Thoracic aorta (tissue), 2 donors: ENCODE results near the gene NFKBIE. TPM values are rescaled to one million over a fixed set of nuclear protein-coding genes. Genes with fewer than 3 reads are reported as not detected.
A peak's percentile ranks its signal among the peaks of the same experiment; 100 is the strongest.

Experiments
- ATAC-seq: fragments of 150-250 bp; one replicate; pipeline ENCODE4 v1.8.0; 2017; ENCODE audit warnings: low read depth; ENCODE audit not compliant: insufficient number of reproducible peaks, low FRiP score
- DNase-seq: peaks from one replicate; pipeline ENCODE4 v3.0.0-alpha.2; 2020; ENCODE audit warnings: low spot score
- H3K27ac ChIP-seq, 2 donors: fragments of 200-600 bp; sonication (generic); 1 replicate in 1 of 2; 2 replicates in 1 of 2; pipeline ENCODE4 v1.5.1; 2016; ENCODE audit warnings: mild to moderate bottlenecking in 2 of 2, moderate library complexity in 2 of 2
- H3K27me3 ChIP-seq: fragments of 200-600 bp; sonication (generic); replicated peaks from 2 replicates; pipeline ENCODE4 v1.6.0; 2016; ENCODE audit warnings: mild to moderate bottlenecking; ENCODE audit not compliant: insufficient read depth
- H3K36me3 ChIP-seq: fragments of 200-600 bp; sonication (generic); one replicate; pipeline ENCODE4 v1.5.1; 2016
- H3K4me1 ChIP-seq, 2 donors: fragments of 200-600 bp; sonication (generic); 1 replicate in 1 of 2; 2 replicates in 1 of 2; pipeline versions ENCODE4 v1.5.1 to v1.6.0; 2016; ENCODE audit warnings: low read depth in 2 of 2, mild to moderate bottlenecking in 1 of 2; ENCODE audit not compliant: control insufficient read depth in 1 of 2
- H3K4me3 ChIP-seq: fragments of 200-600 bp; sonication (generic); 2 replicates; pipeline ENCODE4 v1.5.1; 2016; ENCODE audit warnings: mild to moderate bottlenecking
- H3K9me3 ChIP-seq: fragments of 200-600 bp; sonication (generic); 2 replicates; pipeline ENCODE4 v1.5.1; 2016
- total RNA-seq, 2 donors: library from RNA; depleted of rRNA; stranded (reverse); fragments of >200 nt; gene quantifications; one replicate each; pipeline versions ENCODE4 v1.1.0 to v1.2.3, GENCODE V29; 2016
- TF ChIP-seq, protein P1 (sequence below): fragments of 200-600 bp; sonication (generic); IDR thresholded peaks from one replicate; pipeline ENCODE4 v1.5.1; 2019; ENCODE audit warnings: antibody characterized with exemption

NFKBIE gene
- total RNA-seq, 2 donors from 2014 or later: 5.5 to 10.6 TPM

DNA sequence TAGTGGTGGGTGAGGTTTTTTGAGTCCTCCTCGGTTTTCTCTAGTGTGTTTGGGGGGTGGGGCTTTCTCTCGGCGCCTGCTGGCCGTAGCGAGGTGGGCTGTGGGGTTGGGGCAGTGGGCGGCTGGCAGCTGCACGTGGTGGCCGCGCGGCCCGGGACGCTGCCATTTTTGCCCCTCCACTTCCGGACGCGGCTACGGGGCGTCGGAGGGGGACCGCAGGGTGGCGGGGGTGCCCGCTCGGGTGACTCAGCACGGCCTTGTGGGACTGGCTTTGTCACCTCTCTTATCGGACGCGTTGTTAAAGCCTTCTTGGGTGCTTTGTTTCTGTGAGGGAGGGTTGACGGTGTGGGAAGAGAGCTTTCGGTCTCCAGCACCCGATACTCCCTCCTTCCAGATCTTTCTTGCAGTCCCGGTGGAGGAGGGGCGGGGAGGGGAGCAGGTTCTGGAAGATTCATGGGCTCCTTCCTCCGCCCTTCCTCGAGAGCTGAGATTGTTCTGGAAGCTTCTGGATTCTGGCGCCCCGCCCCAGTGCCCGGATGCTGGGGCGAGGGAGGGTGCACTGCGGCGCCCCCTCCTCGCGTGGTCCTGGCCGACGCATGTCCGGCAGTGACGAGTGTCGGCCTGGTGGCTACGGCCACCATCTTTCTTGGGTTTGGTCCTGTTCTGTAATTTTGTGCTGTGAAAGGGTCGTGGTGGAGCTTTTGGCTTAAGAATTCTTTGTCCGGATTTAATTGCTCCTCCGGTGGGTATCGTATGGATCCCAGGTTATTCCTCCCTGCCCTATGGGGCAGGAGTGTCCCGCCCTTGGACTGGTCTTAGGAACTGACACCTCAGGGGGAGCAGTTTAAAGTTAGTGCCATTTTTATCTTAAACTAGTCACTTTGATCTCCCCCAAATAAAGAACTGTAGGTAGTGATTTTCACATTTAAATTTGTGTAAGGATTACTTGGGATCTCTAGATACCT lies 17.7 kb downstream of the NFKBIE start:
- ATAC-seq: peak; percentile 50
- peak overlapping the region; percentile 92 to 95 for H3K27ac ChIP-seq

DNA sequence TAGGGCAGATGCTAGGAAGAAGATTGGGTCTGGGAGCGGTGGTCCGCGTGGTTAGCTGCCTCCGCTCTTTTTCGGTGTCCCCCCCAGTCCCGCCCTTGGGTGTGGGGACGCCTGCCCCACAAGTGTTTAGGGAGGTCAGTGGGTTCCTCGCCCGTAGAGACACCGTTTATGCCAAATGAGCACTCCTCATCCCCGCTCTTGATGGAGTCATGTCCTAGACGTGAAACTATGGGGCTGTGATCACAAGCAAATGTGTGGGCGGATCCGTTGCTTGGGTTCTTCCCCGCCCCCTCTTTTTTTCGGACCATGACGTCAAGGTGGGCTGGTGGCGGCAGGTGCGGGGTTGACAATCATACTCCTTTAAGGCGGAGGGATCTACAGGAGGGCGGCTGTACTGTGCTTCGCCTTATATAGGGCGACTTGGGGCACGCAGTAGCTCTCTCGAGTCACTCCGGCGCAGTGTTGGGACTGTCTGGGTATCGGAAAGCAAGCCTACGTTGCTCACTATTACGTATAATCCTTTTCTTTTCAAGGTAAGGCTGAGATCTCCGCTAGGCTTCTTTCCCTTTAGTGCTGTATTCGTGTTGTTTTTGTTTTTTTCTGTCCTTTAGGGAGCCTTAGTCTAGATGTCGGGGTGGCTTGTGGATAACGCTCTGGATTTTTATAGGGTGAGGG lies 18.6 kb downstream of the NFKBIE start, which contains the start of gene HSP90AB1:
Gene HSP90AB1, plus strand, starts transcription at position 439 of the 675 bp plus-strand sequence. CDS start 1,529 bp downstream, outside the sequence.
- Histone ChIP-seq H3K4me1 (peaks cover 3 to 33% of the 10 kb centered on the region in 2 donors), H3K27me3 (no peaks in the 10 kb centered on the region), H3K27ac (peak within 1 kb of the TSS; percentile 92 to 95), H3K9me3 (no peaks in the 10 kb centered on the region), H3K36me3 (peaks cover 27% of the 10 kb centered on the region), H3K4me3 (peak within 1 kb of the TSS; percentile 95)
- peak; percentile 96 for DNase-seq
- ATAC-seq: peak; percentile 75
- TF ChIP-seq, protein P1, sequence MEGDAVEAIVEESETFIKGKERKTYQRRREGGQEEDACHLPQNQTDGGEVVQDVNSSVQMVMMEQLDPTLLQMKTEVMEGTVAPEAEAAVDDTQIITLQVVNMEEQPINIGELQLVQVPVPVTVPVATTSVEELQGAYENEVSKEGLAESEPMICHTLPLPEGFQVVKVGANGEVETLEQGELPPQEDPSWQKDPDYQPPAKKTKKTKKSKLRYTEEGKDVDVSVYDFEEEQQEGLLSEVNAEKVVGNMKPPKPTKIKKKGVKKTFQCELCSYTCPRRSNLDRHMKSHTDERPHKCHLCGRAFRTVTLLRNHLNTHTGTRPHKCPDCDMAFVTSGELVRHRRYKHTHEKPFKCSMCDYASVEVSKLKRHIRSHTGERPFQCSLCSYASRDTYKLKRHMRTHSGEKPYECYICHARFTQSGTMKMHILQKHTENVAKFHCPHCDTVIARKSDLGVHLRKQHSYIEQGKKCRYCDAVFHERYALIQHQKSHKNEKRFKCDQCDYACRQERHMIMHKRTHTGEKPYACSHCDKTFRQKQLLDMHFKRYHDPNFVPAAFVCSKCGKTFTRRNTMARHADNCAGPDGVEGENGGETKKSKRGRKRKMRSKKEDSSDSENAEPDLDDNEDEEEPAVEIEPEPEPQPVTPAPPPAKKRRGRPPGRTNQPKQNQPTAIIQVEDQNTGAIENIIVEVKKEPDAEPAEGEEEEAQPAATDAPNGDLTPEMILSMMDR: no peak

More for the DNA sequence above, 17.7 kb downstream of the NFKBIE start:
- DNase-seq: no peak
- TF ChIP-seq, protein P1: no peak
- Histone ChIP-seq H3K4me3 (peak overlapping the region; percentile 95), H3K27me3 (no peaks in the 10 kb centered on the region), H3K36me3 (peaks cover 35% of the 10 kb centered on the region), H3K9me3 (no peaks in the 10 kb centered on the region), H3K4me1 (peaks cover 3 to 33% of the 10 kb centered on the region in 2 donors)

DNA sequence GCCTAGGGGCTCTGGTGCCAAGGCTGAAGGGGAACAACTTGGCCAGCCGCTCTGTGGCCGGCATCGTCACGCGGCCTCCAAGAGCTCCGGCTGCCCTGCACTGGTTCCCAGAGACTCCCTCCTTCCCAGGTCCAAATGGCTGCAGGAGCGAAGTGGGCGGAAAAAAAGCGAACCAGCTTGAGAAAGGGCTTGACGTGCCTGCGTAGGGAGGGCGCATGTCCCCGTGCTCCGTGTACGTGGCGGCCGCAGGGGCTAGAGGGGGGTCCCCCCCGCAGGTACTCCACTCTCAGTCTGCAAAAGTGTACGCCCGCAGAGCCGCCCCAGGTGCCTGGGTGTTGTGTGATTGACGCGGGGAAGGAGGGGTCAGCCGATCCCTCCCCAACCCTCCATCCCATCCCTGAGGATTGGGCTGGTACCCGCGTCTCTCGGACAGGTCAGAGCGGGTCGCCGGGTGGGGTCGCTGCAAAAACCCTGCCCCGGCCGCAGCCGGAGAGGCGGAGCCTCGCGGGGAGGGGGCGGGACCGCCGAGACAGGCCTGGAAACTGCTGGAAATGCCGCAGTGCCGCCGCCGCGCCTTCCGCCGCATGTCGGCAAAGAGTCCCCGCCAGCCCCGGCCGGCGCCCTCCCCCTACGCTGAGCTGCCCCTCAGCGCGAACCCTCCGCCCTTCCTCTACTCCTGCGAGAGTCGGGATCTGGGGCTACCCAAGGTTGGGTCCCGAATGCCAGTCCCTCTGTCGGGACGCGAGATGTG lies 19.3 kb downstream of the NFKBIE start:
- ATAC-seq (peak; percentile 45), DNase-seq (no peak)
- Histone ChIP-seq H3K4me1 (peaks cover 3 to 33% of the 10 kb centered on the region in 2 donors), H3K27ac (peak overlapping the region; percentile 92 to 95), H3K27me3 (no peaks in the 10 kb centered on the region), H3K36me3 (peaks cover 20% of the 10 kb centered on the region), H3K4me3 (peak overlapping the region; percentile 95), H3K9me3 (no peaks in the 10 kb centered on the region)
- TF ChIP-seq, protein P1: no peak

DNA sequence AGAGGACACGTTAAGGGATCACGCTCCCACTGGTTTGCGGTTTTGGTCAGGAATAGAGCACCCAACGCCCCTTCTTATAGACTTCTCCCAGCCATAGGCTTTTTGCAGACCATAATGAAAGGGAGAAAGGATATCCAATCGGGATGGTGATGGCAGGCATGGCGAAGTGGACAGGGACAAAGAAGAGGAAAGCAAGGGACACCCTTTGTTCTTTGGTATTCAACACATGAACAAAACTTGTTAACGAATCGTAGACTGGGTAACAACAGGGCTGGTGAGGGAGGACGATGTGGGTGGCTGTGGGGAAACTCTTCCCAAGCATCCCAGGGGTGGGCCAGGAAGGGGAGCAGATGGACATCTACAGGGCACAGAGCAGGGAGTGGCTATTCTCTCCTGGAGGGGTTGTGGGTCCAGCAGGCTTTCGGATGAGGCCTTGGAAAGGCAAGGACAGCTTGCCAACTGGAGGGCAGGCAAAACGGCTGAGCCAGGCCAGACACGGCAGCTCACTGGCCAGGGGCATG lies 19.9 kb downstream of the NFKBIE start:
- Histone ChIP-seq H3K4me3 (peak overlapping the region; percentile 95), H3K27ac (peak overlapping the region; percentile 92 to 95), H3K27me3 (no peaks in the 10 kb centered on the region), H3K36me3 (peaks cover 14% of the 10 kb centered on the region), H3K4me1 (peaks cover 3 to 28% of the 10 kb centered on the region in 2 donors), H3K9me3 (no peaks in the 10 kb centered on the region)
- TF ChIP-seq, protein P1: no peak
- no peak for ATAC-seq
- DNase-seq: no peak
